ENCODE measurements around the gene TRIM67.

TRIM67 gene

DNA sequence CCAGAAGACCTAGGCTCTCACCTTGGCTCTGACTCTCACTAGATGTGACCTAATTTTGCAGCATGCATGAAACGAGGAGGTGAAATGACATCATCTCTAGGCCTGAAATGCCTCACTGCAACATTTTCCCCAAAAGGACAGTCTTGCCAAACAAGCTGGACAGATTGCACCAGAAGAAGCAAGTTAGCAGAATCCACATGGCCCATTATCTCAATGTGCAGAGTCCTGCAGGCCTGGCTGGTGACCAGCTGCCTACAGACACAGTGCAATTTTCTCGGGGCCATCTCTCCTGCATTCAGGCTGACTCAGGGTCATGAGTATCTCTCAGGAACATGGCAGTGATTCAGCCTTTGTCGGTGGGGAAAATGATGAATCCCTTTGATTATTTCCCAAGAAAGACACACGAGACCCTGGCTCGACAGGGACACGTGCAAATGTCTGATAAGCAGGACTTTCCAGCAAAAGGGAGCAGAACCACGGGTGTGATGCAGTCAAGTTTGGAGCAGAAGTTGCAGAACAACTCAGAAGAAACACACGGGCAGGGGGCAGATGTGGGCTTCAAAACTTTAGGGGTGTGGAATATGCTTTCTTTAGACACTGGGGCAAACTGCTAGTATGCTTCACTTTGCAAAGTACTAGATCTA is 38.7 kb downstream of the TRIM67 start:
- peak; percentile 50; the same call in 2 of the 3 replicates for ATAC-seq
- TF ChIP-seq ESRRG (CRISPR knock-in tag; IDR thresholded peaks at IDR 0.05) (no peak), TOX (CRISPR knock-in tag; IDR thresholded peaks at IDR 0.05; ENCODE audit: borderline replicate concordance) (no peak), TCF4 (CRISPR knock-in tag; IDR thresholded peaks at IDR 0.05; ENCODE audit: borderline replicate concordance) (peak; percentile 79), ZNF70 (CRISPR knock-in tag; IDR thresholded peaks at IDR 0.05) (no peak), GLIS3 (CRISPR knock-in tag; IDR thresholded peaks at IDR 0.05) (no peak), SNAI2 (CRISPR knock-in tag; IDR thresholded peaks at IDR 0.05) (no peak), RARB (CRISPR knock-in tag; IDR thresholded peaks at IDR 0.05) (no peak), ISL1 (CRISPR knock-in tag; IDR thresholded peaks at IDR 0.05) (0 out of 2 replicates have a peak, but pooled peaks have one; percentile 29), ARNTL (CRISPR knock-in tag; IDR thresholded peaks at IDR 0.05; ENCODE audit: borderline replicate concordance, low read depth) (no peak), ZNF565 (CRISPR knock-in tag; conservative IDR thresholded peaks at IDR 0.05; ENCODE audit: low read depth) (no peak)
- TF ChIP-seq, protein P1, sequence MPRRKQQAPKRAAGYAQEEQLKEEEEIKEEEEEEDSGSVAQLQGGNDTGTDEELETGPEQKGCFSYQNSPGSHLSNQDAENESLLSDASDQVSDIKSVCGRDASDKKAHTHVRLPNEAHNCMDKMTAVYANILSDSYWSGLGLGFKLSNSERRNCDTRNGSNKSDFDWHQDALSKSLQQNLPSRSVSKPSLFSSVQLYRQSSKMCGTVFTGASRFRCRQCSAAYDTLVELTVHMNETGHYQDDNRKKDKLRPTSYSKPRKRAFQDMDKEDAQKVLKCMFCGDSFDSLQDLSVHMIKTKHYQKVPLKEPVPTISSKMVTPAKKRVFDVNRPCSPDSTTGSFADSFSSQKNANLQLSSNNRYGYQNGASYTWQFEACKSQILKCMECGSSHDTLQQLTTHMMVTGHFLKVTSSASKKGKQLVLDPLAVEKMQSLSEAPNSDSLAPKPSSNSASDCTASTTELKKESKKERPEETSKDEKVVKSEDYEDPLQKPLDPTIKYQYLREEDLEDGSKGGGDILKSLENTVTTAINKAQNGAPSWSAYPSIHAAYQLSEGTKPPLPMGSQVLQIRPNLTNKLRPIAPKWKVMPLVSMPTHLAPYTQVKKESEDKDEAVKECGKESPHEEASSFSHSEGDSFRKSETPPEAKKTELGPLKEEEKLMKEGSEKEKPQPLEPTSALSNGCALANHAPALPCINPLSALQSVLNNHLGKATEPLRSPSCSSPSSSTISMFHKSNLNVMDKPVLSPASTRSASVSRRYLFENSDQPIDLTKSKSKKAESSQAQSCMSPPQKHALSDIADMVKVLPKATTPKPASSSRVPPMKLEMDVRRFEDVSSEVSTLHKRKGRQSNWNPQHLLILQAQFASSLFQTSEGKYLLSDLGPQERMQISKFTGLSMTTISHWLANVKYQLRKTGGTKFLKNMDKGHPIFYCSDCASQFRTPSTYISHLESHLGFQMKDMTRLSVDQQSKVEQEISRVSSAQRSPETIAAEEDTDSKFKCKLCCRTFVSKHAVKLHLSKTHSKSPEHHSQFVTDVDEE (CRISPR knock-in tag; IDR thresholded peaks at IDR 0.05): peak; percentile 44; the same call in 1 of the 2 replicates
- TF ChIP-seq, protein P2, sequence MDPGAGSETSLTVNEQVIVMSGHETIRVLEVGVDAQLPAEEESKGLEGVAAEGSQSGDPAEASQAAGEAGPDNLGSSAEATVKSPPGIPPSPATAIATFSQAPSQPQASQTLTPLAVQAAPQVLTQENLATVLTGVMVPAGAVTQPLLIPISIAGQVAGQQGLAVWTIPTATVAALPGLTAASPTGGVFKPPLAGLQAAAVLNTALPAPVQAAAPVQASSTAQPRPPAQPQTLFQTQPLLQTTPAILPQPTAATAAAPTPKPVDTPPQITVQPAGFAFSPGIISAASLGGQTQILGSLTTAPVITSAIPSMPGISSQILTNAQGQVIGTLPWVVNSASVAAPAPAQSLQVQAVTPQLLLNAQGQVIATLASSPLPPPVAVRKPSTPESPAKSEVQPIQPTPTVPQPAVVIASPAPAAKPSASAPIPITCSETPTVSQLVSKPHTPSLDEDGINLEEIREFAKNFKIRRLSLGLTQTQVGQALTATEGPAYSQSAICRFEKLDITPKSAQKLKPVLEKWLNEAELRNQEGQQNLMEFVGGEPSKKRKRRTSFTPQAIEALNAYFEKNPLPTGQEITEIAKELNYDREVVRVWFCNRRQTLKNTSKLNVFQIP (CRISPR knock-in tag; IDR thresholded peaks at IDR 0.05; ENCODE audit: borderline replicate concordance, low read depth): no peak

DNA sequence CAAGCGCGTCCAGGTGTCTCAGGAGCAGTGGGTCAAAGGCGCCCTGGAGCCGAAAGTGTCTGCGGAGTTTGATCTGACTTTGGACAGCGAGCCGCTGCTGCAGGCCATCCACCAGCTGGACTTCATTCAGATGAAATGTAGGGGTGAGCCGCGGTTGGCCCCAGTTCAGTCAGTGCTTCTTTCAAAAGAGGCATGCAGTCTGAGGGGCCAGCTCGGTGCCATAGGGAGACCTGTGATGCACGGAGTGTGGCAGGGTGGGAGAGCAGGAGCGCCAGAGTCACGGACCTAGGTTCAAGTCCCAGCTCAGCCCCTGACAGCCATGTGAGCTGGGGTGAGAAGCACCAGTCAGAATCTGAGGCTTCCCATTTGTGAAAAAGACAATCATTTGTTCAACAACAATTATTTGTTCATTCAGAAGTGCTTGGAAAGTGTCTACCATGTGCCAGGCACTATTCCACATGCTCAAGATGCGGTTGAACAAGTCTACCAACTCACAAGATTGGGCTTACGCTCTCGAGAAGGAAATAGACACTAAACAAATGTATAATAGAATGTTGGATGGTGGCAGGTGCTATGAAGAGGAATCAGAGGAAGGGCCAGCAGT is 39.6 kb downstream of the TRIM67 start:
- no peak for TF ChIP-seq SNAI2 (CRISPR knock-in tag; IDR thresholded peaks at IDR 0.05)
- no peak for TF ChIP-seq ZNF565 (CRISPR knock-in tag; conservative IDR thresholded peaks at IDR 0.05; ENCODE audit: low read depth)
- no peak for TF ChIP-seq GLIS3 (CRISPR knock-in tag; IDR thresholded peaks at IDR 0.05)
- no peak for TF ChIP-seq BACH2 (CRISPR knock-in tag; IDR thresholded peaks at IDR 0.05; ENCODE audit: borderline replicate concordance)
- TF ChIP-seq ARNTL (CRISPR knock-in tag; IDR thresholded peaks at IDR 0.05; ENCODE audit: borderline replicate concordance, low read depth): no peak
- TF ChIP-seq ZFP30 (CRISPR knock-in tag; IDR thresholded peaks at IDR 0.05): no peak
- TF ChIP-seq ZNF8 (CRISPR knock-in tag; IDR thresholded peaks at IDR 0.05): no peak
- TF ChIP-seq, protein P2 (CRISPR knock-in tag; IDR thresholded peaks at IDR 0.05; ENCODE audit: borderline replicate concordance, low read depth): no peak
- no peak for TF ChIP-seq ZFP3 (CRISPR knock-in tag; IDR thresholded peaks at IDR 0.05)
- TF ChIP-seq, protein P3, sequence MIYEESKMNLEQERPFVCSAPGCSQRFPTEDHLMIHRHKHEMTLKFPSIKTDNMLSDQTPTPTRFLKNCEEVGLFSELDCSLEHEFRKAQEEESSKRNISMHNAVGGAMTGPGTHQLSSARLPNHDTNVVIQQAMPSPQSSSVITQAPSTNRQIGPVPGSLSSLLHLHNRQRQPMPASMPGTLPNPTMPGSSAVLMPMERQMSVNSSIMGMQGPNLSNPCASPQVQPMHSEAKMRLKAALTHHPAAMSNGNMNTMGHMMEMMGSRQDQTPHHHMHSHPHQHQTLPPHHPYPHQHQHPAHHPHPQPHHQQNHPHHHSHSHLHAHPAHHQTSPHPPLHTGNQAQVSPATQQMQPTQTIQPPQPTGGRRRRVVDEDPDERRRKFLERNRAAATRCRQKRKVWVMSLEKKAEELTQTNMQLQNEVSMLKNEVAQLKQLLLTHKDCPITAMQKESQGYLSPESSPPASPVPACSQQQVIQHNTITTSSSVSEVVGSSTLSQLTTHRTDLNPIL (CRISPR knock-in tag; IDR thresholded peaks at IDR 0.05; ENCODE audit: low read depth): no peak
- no peak for TF ChIP-seq PPARA (CRISPR knock-in tag; IDR thresholded peaks at IDR 0.05; ENCODE audit: borderline replicate concordance)
- TF ChIP-seq TCF4 (CRISPR knock-in tag; IDR thresholded peaks at IDR 0.05; ENCODE audit: borderline replicate concordance): no peak
- TF ChIP-seq TOX (CRISPR knock-in tag; IDR thresholded peaks at IDR 0.05; ENCODE audit: borderline replicate concordance): no peak
- TF ChIP-seq, protein P4, sequence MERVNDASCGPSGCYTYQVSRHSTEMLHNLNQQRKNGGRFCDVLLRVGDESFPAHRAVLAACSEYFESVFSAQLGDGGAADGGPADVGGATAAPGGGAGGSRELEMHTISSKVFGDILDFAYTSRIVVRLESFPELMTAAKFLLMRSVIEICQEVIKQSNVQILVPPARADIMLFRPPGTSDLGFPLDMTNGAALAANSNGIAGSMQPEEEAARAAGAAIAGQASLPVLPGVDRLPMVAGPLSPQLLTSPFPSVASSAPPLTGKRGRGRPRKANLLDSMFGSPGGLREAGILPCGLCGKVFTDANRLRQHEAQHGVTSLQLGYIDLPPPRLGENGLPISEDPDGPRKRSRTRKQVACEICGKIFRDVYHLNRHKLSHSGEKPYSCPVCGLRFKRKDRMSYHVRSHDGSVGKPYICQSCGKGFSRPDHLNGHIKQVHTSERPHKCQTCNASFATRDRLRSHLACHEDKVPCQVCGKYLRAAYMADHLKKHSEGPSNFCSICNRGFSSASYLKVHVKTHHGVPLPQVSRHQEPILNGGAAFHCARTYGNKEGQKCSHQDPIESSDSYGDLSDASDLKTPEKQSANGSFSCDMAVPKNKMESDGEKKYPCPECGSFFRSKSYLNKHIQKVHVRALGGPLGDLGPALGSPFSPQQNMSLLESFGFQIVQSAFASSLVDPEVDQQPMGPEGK (CRISPR knock-in tag; IDR thresholded peaks at IDR 0.05; ENCODE audit: borderline replicate concordance): no peak
- TF ChIP-seq OSR1 (CRISPR knock-in tag; IDR thresholded peaks at IDR 0.05): no peak
- TF ChIP-seq, protein P5, sequence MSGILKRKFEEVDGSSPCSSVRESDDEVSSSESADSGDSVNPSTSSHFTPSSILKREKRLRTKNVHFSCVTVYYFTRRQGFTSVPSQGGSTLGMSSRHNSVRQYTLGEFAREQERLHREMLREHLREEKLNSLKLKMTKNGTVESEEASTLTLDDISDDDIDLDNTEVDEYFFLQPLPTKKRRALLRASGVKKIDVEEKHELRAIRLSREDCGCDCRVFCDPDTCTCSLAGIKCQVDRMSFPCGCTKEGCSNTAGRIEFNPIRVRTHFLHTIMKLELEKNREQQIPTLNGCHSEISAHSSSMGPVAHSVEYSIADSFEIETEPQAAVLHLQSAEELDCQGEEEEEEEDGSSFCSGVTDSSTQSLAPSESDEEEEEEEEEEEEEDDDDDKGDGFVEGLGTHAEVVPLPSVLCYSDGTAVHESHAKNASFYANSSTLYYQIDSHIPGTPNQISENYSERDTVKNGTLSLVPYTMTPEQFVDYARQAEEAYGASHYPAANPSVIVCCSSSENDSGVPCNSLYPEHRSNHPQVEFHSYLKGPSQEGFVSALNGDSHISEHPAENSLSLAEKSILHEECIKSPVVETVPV (CRISPR knock-in tag; IDR thresholded peaks at IDR 0.05): no peak
- TF ChIP-seq ZNF70 (CRISPR knock-in tag; IDR thresholded peaks at IDR 0.05): no peak
- TF ChIP-seq CSDC2 (CRISPR knock-in tag; IDR thresholded peaks at IDR 0.05): no peak
- no peak for ATAC-seq

All from SK-N-SH treated with all-trans-retinoic acid at 6 μM for 48 hours (cell line).